ENCODE data around the gene FGF22. TPM values are rescaled to one million over a fixed set of nuclear protein-coding genes. Genes with fewer than 3 reads are reported as not detected.

FGF22 gene
- total and polyA plus RNA-seq, 2 of the 13 experiments (the other 11 are each of a cell fraction or from before 2014, with no cell fraction given): 0.24 TPM; not detected in 1

GRCh38 chr19:660793-661426 is 21.2 kb downstream of the FGF22 start (continued):
- TF ChIP-seq, protein P1, sequence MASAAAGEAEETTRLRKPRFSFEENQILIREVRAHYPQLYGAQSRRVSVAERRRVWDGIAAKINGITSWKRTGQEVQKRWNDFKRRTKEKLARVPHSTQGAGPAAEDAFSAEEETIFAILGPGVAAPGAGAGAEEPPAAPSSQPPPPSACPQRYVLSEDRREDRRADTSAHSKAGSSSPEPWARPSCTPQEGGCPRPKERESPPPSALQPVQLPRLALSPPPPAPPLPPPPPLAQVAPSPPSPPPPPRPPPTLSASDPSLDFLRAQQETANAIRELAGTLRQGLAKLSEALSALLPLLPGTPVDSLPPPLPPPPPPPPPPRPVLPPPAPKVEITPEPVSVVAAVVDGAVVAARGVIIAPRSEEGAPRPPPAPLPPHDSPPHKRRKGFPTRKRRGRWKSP (CRISPR knock-in tag; IDR thresholded peaks at IDR 0.05): 0 out of 2 replicates have a peak, but pooled peaks have one; percentile 53
- TF ChIP-seq, protein P2, sequence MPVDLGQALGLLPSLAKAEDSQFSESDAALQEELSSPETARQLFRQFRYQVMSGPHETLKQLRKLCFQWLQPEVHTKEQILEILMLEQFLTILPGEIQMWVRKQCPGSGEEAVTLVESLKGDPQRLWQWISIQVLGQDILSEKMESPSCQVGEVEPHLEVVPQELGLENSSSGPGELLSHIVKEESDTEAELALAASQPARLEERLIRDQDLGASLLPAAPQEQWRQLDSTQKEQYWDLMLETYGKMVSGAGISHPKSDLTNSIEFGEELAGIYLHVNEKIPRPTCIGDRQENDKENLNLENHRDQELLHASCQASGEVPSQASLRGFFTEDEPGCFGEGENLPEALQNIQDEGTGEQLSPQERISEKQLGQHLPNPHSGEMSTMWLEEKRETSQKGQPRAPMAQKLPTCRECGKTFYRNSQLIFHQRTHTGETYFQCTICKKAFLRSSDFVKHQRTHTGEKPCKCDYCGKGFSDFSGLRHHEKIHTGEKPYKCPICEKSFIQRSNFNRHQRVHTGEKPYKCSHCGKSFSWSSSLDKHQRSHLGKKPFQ (CRISPR knock-in tag; IDR thresholded peaks at IDR 0.05; ENCODE audit: insufficient replicate concordance): no peak
- TF ChIP-seq SP140L (CRISPR knock-in tag; IDR thresholded peaks at IDR 0.05; ENCODE audit: borderline replicate concordance): 0 out of 2 replicates have a peak, but pooled peaks have one; percentile 22
- TF ChIP-seq NR2C2 (CRISPR knock-in tag; IDR thresholded peaks at IDR 0.05; ENCODE audit: borderline replicate concordance): peak; percentile 88
- TF ChIP-seq, protein P3, sequence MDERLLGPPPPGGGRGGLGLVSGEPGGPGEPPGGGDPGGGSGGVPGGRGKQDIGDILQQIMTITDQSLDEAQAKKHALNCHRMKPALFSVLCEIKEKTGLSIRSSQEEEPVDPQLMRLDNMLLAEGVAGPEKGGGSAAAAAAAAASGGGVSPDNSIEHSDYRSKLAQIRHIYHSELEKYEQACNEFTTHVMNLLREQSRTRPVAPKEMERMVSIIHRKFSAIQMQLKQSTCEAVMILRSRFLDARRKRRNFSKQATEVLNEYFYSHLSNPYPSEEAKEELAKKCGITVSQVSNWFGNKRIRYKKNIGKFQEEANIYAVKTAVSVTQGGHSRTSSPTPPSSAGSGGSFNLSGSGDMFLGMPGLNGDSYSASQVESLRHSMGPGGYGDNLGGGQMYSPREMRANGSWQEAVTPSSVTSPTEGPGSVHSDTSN (CRISPR knock-in tag; IDR thresholded peaks at IDR 0.05): no peak
- TF ChIP-seq STAG1 (CRISPR knock-in tag; IDR thresholded peaks at IDR 0.05): peak; percentile 6; the same call in 1 of the 2 replicates
- no peak for TF ChIP-seq MAF1 (CRISPR knock-in tag; IDR thresholded peaks at IDR 0.05; ENCODE audit: borderline replicate concordance)
- TF ChIP-seq BRCA1 (CRISPR knock-in tag; IDR thresholded peaks at IDR 0.05): peak; percentile 89
- TF ChIP-seq ZNF772 (CRISPR knock-in tag; IDR thresholded peaks at IDR 0.05): 0 out of 2 replicates have a peak, but pooled peaks have one; percentile 61
- peak; percentile 95 for TF ChIP-seq GATAD2A (CRISPR knock-in tag; IDR thresholded peaks at IDR 0.05)
- TF ChIP-seq HMG20A (CRISPR knock-in tag; IDR thresholded peaks at IDR 0.05; ENCODE audit: borderline replicate concordance): peak; percentile 85; the same call in 1 of the 2 replicates
- no peak for TF ChIP-seq SRSF9 (IDR thresholded peaks at IDR 0.05; ENCODE audit: borderline replicate concordance, insufficient read depth, low read depth, low read length, poor library complexity, severe bottlenecking)
- TF ChIP-seq RXRB (CRISPR knock-in tag; IDR thresholded peaks at IDR 0.05; ENCODE audit: borderline replicate concordance): peak; percentile 92
- TF ChIP-seq ZNF841 (CRISPR knock-in tag; IDR thresholded peaks at IDR 0.05; ENCODE audit: borderline replicate concordance): 0 out of 2 replicates have a peak, but pooled peaks have one; percentile 66
- no peak for TF ChIP-seq SYNCRIP (IDR thresholded peaks at IDR 0.05; ENCODE audit: insufficient read depth, low read depth, low read length)
- peak; percentile 91 for TF ChIP-seq HOXA3 (CRISPR knock-in tag; IDR thresholded peaks at IDR 0.05)
- no peak; the same call in 1 of the 2 replicates for TF ChIP-seq HOXA7 (CRISPR knock-in tag; IDR thresholded peaks at IDR 0.05)
- TF ChIP-seq FOXK1 (CRISPR knock-in tag; IDR thresholded peaks at IDR 0.05; ENCODE audit: borderline replicate concordance, low read depth): no peak
- TF ChIP-seq TCF12 (IDR thresholded peaks at IDR 0.05): no peak
- peak; percentile 79 for TF ChIP-seq TCF12 (CRISPR knock-in tag; IDR thresholded peaks at IDR 0.05)
- TF ChIP-seq ZNF607 (CRISPR knock-in tag; IDR thresholded peaks at IDR 0.05; ENCODE audit: borderline replicate concordance): no peak
- TF ChIP-seq MYC (CRISPR knock-in tag; IDR thresholded peaks at IDR 0.05; ENCODE audit: borderline replicate concordance): peak; percentile 69; the same call in 1 of the 2 replicates
- TF ChIP-seq HNF4A (CRISPR knock-in tag; IDR thresholded peaks at IDR 0.05): peak; percentile 98
- TF ChIP-seq KAT7 (CRISPR knock-in tag; IDR thresholded peaks at IDR 0.05; ENCODE audit: borderline replicate concordance): no peak; the same call in 1 of the 2 replicates
- no peak for TF ChIP-seq SRF (IDR thresholded peaks at IDR 0.05; ENCODE audit: low read depth, low read length)
- no peak for TF ChIP-seq KLF9 (CRISPR knock-in tag; IDR thresholded peaks at IDR 0.05; ENCODE audit: low read depth)
- TF ChIP-seq ZNF83 (CRISPR knock-in tag; IDR thresholded peaks at IDR 0.05; ENCODE audit: borderline replicate concordance): no peak
- TF ChIP-seq ZNF333 (CRISPR knock-in tag; IDR thresholded peaks at IDR 0.05; ENCODE audit: borderline replicate concordance): no peak
- 0 out of 2 replicates have a peak, but pooled peaks have one; percentile 27 for TF ChIP-seq RFXANK (CRISPR knock-in tag; IDR thresholded peaks at IDR 0.05)
